HEK293T (cell line): ENCODE data around the gene PUDP.

ENCODE experiments used
- CTCF ChIA-PET: fragments of 350-600 bp; formaldehyde crosslinking; extraction: SDS; loops from one replicate; lab custom pipeline; 2021; ENCODE audit warnings: antibody characterized with exemption, inconsistent platforms; lab: Yijun Ruan, JAX
- POLR2A ChIA-PET: fragments of 350-600 bp; formaldehyde crosslinking; extraction: SDS; loops from one replicate; lab custom pipeline; 2020; ENCODE audit warnings: antibody characterized with exemption, inconsistent platforms; lab: Yijun Ruan, JAX
- DNase-seq: peaks from one replicate; pipeline ENCODE4 v3.0.0; 2012; ENCODE audit warnings: mixed read lengths; ENCODE audit errors: extremely low spot score
- ARNT ChIP-seq: fragments of 450-650 bp; IDR thresholded peaks from 2 replicates; pipeline ENCODE4 v1.6.1; 2017; ENCODE audit warnings: mild to moderate bottlenecking
- BHLHE40 ChIP-seq: fragments of 450-650 bp; IDR thresholded peaks from 2 replicates; pipeline ENCODE4 v1.6.1; 2016; ENCODE audit warnings: mild to moderate bottlenecking, moderate library complexity, borderline replicate concordance
- CTBP1 ChIP-seq: fragments of 450-650 bp; IDR thresholded peaks from 2 replicates; pipeline ENCODE4 v1.6.1; 2016; ENCODE audit warnings: borderline replicate concordance
- ELF4 ChIP-seq: fragments of 450-650 bp; IDR thresholded peaks from 2 replicates; pipeline ENCODE4 v1.6.1; 2017; ENCODE audit warnings: antibody characterized with exemption
- FOXA1 ChIP-seq: fragments of 450-650 bp; IDR thresholded peaks from 2 replicates; pipeline ENCODE4 v1.6.1; 2016; ENCODE audit warnings: mild to moderate bottlenecking
- FOXK2 ChIP-seq: fragments of 450-650 bp; IDR thresholded peaks from 2 replicates; pipeline ENCODE4 v1.6.1; 2016; ENCODE audit warnings: mild to moderate bottlenecking
- FOXM1 ChIP-seq: fragments of 450-650 bp; IDR thresholded peaks from 2 replicates; pipeline ENCODE4 v1.6.1; 2017; ENCODE audit warnings: mild to moderate bottlenecking, borderline replicate concordance
- HDGF ChIP-seq: fragments of 450-650 bp; IDR thresholded peaks from 2 replicates; pipeline ENCODE4 v1.6.1; 2017; ENCODE audit warnings: antibody characterized with exemption, borderline replicate concordance
- L3MBTL2 ChIP-seq: fragments of 450-650 bp; conservative IDR thresholded peaks from 2 replicates; pipeline ENCODE4 v1.6.1; 2016; ENCODE audit warnings: mild to moderate bottlenecking
- LEF1 ChIP-seq: fragments of 450-650 bp; IDR thresholded peaks from 2 replicates; pipeline ENCODE4 v1.6.1; 2017; ENCODE audit warnings: mild to moderate bottlenecking, borderline replicate concordance
- NFRKB ChIP-seq: fragments of 450-650 bp; IDR thresholded peaks from 2 replicates; pipeline ENCODE4 v1.6.1; 2016; ENCODE audit warnings: mild to moderate bottlenecking, moderate library complexity
- PKNOX1 ChIP-seq: fragments of 450-650 bp; IDR thresholded peaks from 2 replicates; pipeline ENCODE4 v1.6.1; 2016
- SP1 ChIP-seq: fragments of 450-650 bp; IDR thresholded peaks from 2 replicates; pipeline ENCODE4 v1.6.1; 2017
- SUZ12 ChIP-seq: fragments of 450-650 bp; IDR thresholded peaks from 2 replicates; pipeline ENCODE4 v1.6.1; 2016; ENCODE audit warnings: mild to moderate bottlenecking
- TARDBP ChIP-seq: fragments of 450-650 bp; IDR thresholded peaks from 2 replicates; pipeline ENCODE4 v1.6.1; 2016
- ZNF384 ChIP-seq: fragments of 450-650 bp; IDR thresholded peaks from 2 replicates; pipeline ENCODE4 v1.6.1; 2016

Gene PUDP

GRCh38 chrX:7131621-7132020 lies 16.3 kb downstream of the PUDP start:
- POLR2A ChIA-PET = no interaction called here
- no peak for TF ChIP-seq FOXK2
- TF ChIP-seq BHLHE40 = no peak
- no peak for TF ChIP-seq FOXM1
- DNase-seq = no peak
- CTCF ChIA-PET = no interaction called here

- no peak for TF ChIP-seq ZNF384
- TF ChIP-seq LEF1 = no peak
- no peak for TF ChIP-seq ARNT
- no peak for TF ChIP-seq L3MBTL2
- TF ChIP-seq FOXK2 = no peak
- no peak for TF ChIP-seq FOXM1
- TF ChIP-seq FOXA1 = no peak
- no peak for TF ChIP-seq BHLHE40
- TF ChIP-seq NFRKB = no peak
- TF ChIP-seq PKNOX1 = no peak
- no peak for TF ChIP-seq SUZ12
- TF ChIP-seq CTBP1 = no peak
- TF ChIP-seq TARDBP = no peak
- no peak for TF ChIP-seq HDGF
- TF ChIP-seq SP1 = no peak
- no peak for TF ChIP-seq ELF4
Observed at GRCh38 chrX:7127056-7127455, 20.9 kb downstream of the PUDP start.

DNA sequence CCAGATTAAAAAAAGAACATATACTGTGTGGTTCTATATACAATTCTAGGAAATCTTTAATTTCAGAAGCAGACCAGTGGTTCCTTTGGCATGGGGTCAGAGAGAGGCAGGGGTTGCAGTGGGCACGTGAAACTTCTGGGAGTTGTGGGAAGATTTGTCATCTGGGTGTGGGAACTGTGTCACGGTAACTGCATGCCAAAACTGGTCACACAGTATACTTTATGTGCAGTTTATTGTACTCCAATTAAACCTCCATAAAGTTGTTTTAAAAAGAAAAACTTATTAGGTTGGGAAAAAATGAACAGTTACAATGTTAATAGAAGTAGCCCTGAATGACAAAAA lies 27.1 kb downstream of the PUDP start:
- CTCF ChIA-PET = no interaction called here
- DNase-seq = no peak
- POLR2A ChIA-PET = no interaction called here
- TF ChIP-seq ELF4 (no peak), ZNF384 (no peak), NFRKB (no peak), FOXA1 (no peak), L3MBTL2 (no peak), HDGF (no peak), SUZ12 (no peak), CTBP1 (no peak), FOXK2 (no peak), ARNT (no peak), FOXM1 (no peak), SP1 (no peak), BHLHE40 (no peak), PKNOX1 (no peak), TARDBP (no peak), LEF1 (no peak)

More at GRCh38 chrX:7127056-7127455, 20.9 kb downstream of the PUDP start:
- no peak for DNase-seq
- ChIA-PET POLR2A (no interaction called here), CTCF (no interaction called here)

DNA sequence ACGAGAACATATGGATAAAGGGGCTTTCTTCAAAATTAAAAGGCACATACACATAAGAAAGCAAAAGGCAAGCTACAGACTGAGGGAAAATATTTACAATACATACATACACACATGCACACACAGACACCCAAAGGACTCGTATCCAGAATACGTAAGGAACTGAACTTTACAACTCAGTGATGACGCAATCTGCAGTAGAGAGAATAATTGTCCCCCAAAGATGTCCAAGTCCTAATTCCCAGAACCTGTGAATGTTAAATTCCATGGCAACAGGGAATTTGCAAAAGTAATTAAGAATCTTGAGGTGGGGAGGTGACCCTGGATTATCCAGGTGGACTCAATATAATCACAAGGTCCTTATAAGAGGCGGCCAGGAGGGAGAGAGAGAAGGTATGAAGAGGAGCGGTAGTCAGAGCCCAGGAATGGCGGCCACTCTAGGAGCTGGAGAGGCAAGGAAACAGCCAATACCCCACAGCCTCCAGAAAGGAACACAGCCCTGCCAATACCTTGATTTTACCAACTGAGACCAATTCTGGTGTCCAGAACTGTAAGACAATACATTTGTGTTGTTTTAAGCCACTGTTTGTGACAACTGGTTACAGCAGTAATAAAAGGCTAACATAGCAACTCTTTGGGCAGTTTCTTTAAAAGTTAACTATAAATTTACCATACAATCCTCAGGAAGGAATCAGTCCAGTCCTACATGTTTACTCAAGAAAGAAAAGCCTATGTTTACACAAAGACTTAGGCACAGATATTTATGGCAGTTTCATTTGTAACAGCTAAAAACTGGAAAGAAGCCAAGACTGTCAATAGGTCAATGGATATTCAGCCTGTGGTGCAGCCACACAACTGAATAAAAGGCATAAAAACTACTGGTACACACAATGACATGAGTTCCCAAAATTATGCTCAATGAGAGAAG lies 27.7 kb downstream of the PUDP start:
- no peak for DNase-seq
- TF ChIP-seq L3MBTL2 (no peak), PKNOX1 (no peak), SP1 (no peak), LEF1 (no peak), ARNT (no peak), FOXM1 (no peak), FOXA1 (no peak), NFRKB (no peak), TARDBP (no peak), ZNF384 (no peak), CTBP1 (no peak), FOXK2 (no peak), ELF4 (no peak), SUZ12 (no peak), HDGF (no peak), BHLHE40 (no peak)
- ChIA-PET POLR2A (no interaction called here), CTCF (no interaction called here)

DNA sequence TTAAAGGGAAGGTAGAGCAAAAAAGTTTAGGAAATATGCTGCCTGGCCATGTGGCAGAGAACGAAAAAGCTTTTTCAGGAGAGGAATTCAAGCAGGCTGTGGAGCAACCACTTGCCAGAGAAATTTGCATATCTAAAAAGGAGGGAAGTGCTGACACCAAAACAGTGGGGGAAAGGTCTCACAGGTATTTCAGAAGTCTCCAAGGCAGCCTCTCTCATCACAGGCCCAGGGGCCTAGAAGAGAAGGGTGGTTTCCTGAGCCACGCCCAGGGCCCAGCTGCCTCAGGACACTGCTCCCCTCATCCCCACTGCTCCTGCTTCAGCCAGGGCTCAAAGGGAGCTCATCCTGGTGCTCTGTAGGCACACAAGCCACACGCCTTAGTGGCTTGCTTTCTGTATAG lies 30.4 kb downstream of the PUDP start:
- ChIA-PET CTCF (no interaction called here), POLR2A (no interaction called here)
- no peak for DNase-seq
- TF ChIP-seq FOXM1 (no peak), CTBP1 (no peak), BHLHE40 (no peak), SP1 (no peak), FOXA1 (no peak), ARNT (no peak), ELF4 (no peak), HDGF (no peak), SUZ12 (no peak), FOXK2 (no peak)

GRCh38 chrX:7116081-7116480 lies 31.9 kb downstream of the PUDP start:
- no peak for TF ChIP-seq HDGF
- no peak for TF ChIP-seq ZNF384
- no peak for TF ChIP-seq LEF1
- no peak for TF ChIP-seq FOXK2
- TF ChIP-seq L3MBTL2 = no peak
- no peak for TF ChIP-seq ARNT
- TF ChIP-seq NFRKB = no peak
- no peak for TF ChIP-seq ELF4
- no peak for TF ChIP-seq BHLHE40
- no peak for TF ChIP-seq SP1
- TF ChIP-seq FOXA1 = no peak
- no peak for TF ChIP-seq CTBP1
- no peak for TF ChIP-seq SUZ12
- ChIA-PET CTCF (no interaction called here), POLR2A (no interaction called here)
- no peak for DNase-seq
